GM23338 (cell line): Measurements from ENCODE around the gene COL24A1. TPM values are rescaled to one million over a fixed set of nuclear protein-coding genes. Genes with fewer than 3 reads are reported as not detected.
A peak's percentile ranks its signal among the peaks of the same experiment; 100 is the strongest.

Source experiments
- ATAC-seq: fragments of 200-7000 bp; cut with Tn5 transposase; 3 replicates; pipeline ENCODE4 v1.9.1; 2020
- DNase-seq: peaks from one replicate; pipeline ENCODE4 v3.0.0-alpha.2; 2015; ENCODE audit warnings: low spot score
- H2AFZ ChIP-seq: fragments of 200-600 bp; sonication (generic); 2 replicates; pipeline ENCODE4 v1.8.0; 2016; ENCODE audit warnings: antibody characterized with exemption, mild to moderate bottlenecking, moderate library complexity
- H3F3A ChIP-seq: fragments of 200-600 bp; sonication (generic); replicated peaks from 2 replicates; pipeline ENCODE4 v1.8.0; 2017; ENCODE audit warnings: antibody characterized with exemption, mixed run types, low read depth
- H3K27ac ChIP-seq: fragments of 200-600 bp; sonication (generic); 2 replicates; pipeline ENCODE4 v1.6.1; 2016; ENCODE audit warnings: low read depth
- H3K27me3 ChIP-seq: fragments of 200-600 bp; sonication (generic); 2 replicates; pipeline ENCODE4 v1.8.0; 2016; ENCODE audit warnings: mild to moderate bottlenecking, mixed run types, moderate library complexity; ENCODE audit not compliant: insufficient read depth
- H3K36me3 ChIP-seq: fragments of 200-600 bp; sonication (generic); 2 replicates; pipeline ENCODE4 v1.8.0; 2016; ENCODE audit warnings: mild to moderate bottlenecking; ENCODE audit not compliant: insufficient read depth
- H3K4me1 ChIP-seq: fragments of 200-600 bp; sonication (generic); 2 replicates; pipeline ENCODE4 v1.8.0; 2016; ENCODE audit warnings: mild to moderate bottlenecking, moderate library complexity; ENCODE audit not compliant: insufficient read depth
- H3K4me2 ChIP-seq: fragments of 200-600 bp; sonication (generic); 2 replicates; pipeline ENCODE4 v1.7.1; 2017; ENCODE audit warnings: mixed run types
- H3K4me3 ChIP-seq: fragments of 200-600 bp; sonication (generic); 2 replicates; pipeline ENCODE4 v1.6.1; 2016; ENCODE audit warnings: mixed run types
- H3K79me2 ChIP-seq: fragments of 200-600 bp; sonication (generic); replicated peaks from 2 replicates; pipeline ENCODE4 v1.8.0; 2017; ENCODE audit warnings: mild to moderate bottlenecking; ENCODE audit not compliant: insufficient read depth
- H3K9me2 ChIP-seq: fragments of 200-600 bp; sonication (generic); 2 replicates; pipeline ENCODE4 v1.8.0; 2017; ENCODE audit not compliant: insufficient read depth
- H4K20me1 ChIP-seq: fragments of 200-600 bp; sonication (generic); replicated peaks from 2 replicates; pipeline ENCODE4 v1.8.0; 2017; ENCODE audit warnings: mild to moderate bottlenecking; ENCODE audit not compliant: insufficient read depth
- H3K27ac Mint-ChIP-seq: 2 replicates; pipeline ENCODE4 v1.8.0; 2020; ENCODE audit warnings: inconsistent platforms, mild to moderate bottlenecking, moderate library complexity, mixed read lengths
- H3K27me3 Mint-ChIP-seq: 3 replicates; pipeline ENCODE4 v1.8.0; 2022; ENCODE audit warnings: low read depth, mild to moderate bottlenecking, moderate library complexity, mixed read lengths, inconsistent platforms; ENCODE audit not compliant: insufficient read depth, poor library complexity
- H3K36me3 Mint-ChIP-seq: 3 replicates; pipeline ENCODE4 v1.8.0; 2021; ENCODE audit warnings: low read depth, mild to moderate bottlenecking, inconsistent platforms, moderate library complexity, mixed read lengths
- H3K4me1 Mint-ChIP-seq: 3 replicates; pipeline ENCODE4 v1.8.0; 2020; ENCODE audit warnings: mild to moderate bottlenecking, inconsistent platforms, mixed read lengths
- H3K4me3 Mint-ChIP-seq: 3 replicates; pipeline ENCODE4 v1.8.0; 2021; ENCODE audit warnings: moderate library complexity, mild to moderate bottlenecking, inconsistent platforms, mixed read lengths
- H3K9me3 Mint-ChIP-seq: 3 replicates; pipeline ENCODE4 v1.8.0; 2020; ENCODE audit warnings: moderate library complexity, mild to moderate bottlenecking, inconsistent platforms, mixed read lengths
- CREB1 ChIP-seq: fragments of 250-450 bp; sonication (Bioruptor Pico); IDR thresholded peaks from 2 replicates; pipeline ENCODE4 v1.5.0; 2020; ENCODE audit warnings: low read depth, mild to moderate bottlenecking, moderate library complexity
- CTCF ChIP-seq, 2 experiments: fragments of 200-600 bp in 1 of 2; sonication (generic) in 1 of 2; conservative IDR thresholded peaks; 2 replicates each; pipeline versions ENCODE4 v1.5.1 to v1.6.1; 2016 to 2017; ENCODE audit warnings: antibody characterized with exemption in 2 of 2, low read depth in 2 of 2, mild to moderate bottlenecking in 2 of 2, moderate library complexity in 1 of 2
- ETS1 ChIP-seq: IDR thresholded peaks from 2 replicates; pipeline ENCODE4 v1.6.1; 2016; ENCODE audit warnings: antibody characterized with exemption
- EZH2 ChIP-seq: fragments of 200-600 bp; sonication (generic); IDR thresholded peaks from one replicate; pipeline ENCODE4 v1.8.0; 2017; ENCODE audit warnings: antibody characterized with exemption, mild to moderate bottlenecking, low read depth; ENCODE audit not compliant: unreplicated experiment
- EZH2phosphoT487 ChIP-seq: fragments of 200-600 bp; sonication (generic); IDR thresholded peaks from one replicate; pipeline ENCODE4 v1.8.1; 2018; ENCODE audit warnings: antibody characterized with exemption; ENCODE audit not compliant: unreplicated experiment
- JUNB ChIP-seq: IDR thresholded peaks from one replicate; pipeline ENCODE4 v1.6.1; 2016; ENCODE audit warnings: antibody characterized with exemption; ENCODE audit not compliant: unreplicated experiment
- NANOG ChIP-seq: IDR thresholded peaks from 2 replicates; pipeline ENCODE4 v1.6.1; 2016; ENCODE audit warnings: antibody characterized with exemption, borderline replicate concordance
- POLR2AphosphoS5 ChIP-seq: IDR thresholded peaks from 2 replicates; pipeline ENCODE4 v1.6.1; 2016; ENCODE audit warnings: antibody characterized with exemption, low read depth
- REST ChIP-seq: IDR thresholded peaks from one replicate; pipeline ENCODE4 v1.6.1; 2018; ENCODE audit warnings: antibody characterized with exemption; ENCODE audit not compliant: unreplicated experiment
- STAT1 ChIP-seq: IDR thresholded peaks from one replicate; pipeline ENCODE4 v1.6.1; 2016; ENCODE audit warnings: antibody characterized with exemption; ENCODE audit not compliant: unreplicated experiment
- ZNF114 ChIP-seq: fragments of 250-450 bp; sonication (Bioruptor Pico); IDR thresholded peaks from 2 replicates; pipeline ENCODE4 v1.5.0; 2020; ENCODE audit warnings: mild to moderate bottlenecking, moderate library complexity
- ZNF331 ChIP-seq: fragments of 250-450 bp; sonication (Bioruptor Pico); IDR thresholded peaks from 2 replicates; pipeline ENCODE4 v1.5.0; 2020; ENCODE audit warnings: low read depth, mild to moderate bottlenecking, moderate library complexity
- ZNF462 ChIP-seq: fragments of 250-450 bp; sonication (Bioruptor Pico); IDR thresholded peaks from 2 replicates; pipeline ENCODE4 v1.5.0; 2020; ENCODE audit warnings: mild to moderate bottlenecking, moderate library complexity
- polyA plus RNA-seq: library from polyadenylated mRNA; unstranded; fragments of >200 nt; fragmentation: Nextera tagmentation; extraction: Ambion mirVana; gene quantifications from 2 replicates; pipeline ENCODE4 v1.2.1, GENCODE V29; 2016
- total RNA-seq: library from RNA; depleted of rRNA; stranded (reverse); fragments of >200 nt; shearing (Covaris generic); gene quantifications from 2 replicates; pipeline ENCODE4 v1.2.3, GENCODE V29; 2014

COL24A1 gene
- total and polyA plus RNA-seq, 2 experiments from 2014 or later = 1.2 to 2.1 TPM

- Mint-ChIP-seq H3K27me3 (no peaks in the 10 kb centered on the region), H3K9me3 (no peaks in the 10 kb centered on the region), H3K4me3 (no peak overlapping the region), H3K27ac (peak overlapping the region; percentile 48; the same call in 1 of the 2 replicates), H3K36me3 (no peaks in the 10 kb centered on the region), H3K4me1 (no peaks in the 10 kb centered on the region)
- Histone ChIP-seq H3F3A (no peaks in the 10 kb centered on the region), H3K27me3 (no peaks in the 10 kb centered on the region), H4K20me1 (no peaks in the 10 kb centered on the region), H3K4me2 (no peak overlapping the region), H3K79me2 (no peaks in the 10 kb centered on the region), H3K27ac (no peak overlapping the region), H2AFZ (no peak overlapping the region), H3K4me1 (no peaks in the 10 kb centered on the region; the same call in 1 of the 2 replicates), H3K9me2 (no peaks in the 10 kb centered on the region), H3K4me3 (no peak overlapping the region), H3K36me3 (no peaks in the 10 kb centered on the region)
- ATAC-seq (no peak), DNase-seq (no peak)
- no peak for TF ChIP-seq ZNF462 (CRISPR knock-in tag)
- no peak for TF ChIP-seq ETS1
- TF ChIP-seq ZNF114 (CRISPR knock-in tag) = no peak
- no peak for TF ChIP-seq STAT1
- TF ChIP-seq REST = no peak
- no peak for TF ChIP-seq ZNF331 (CRISPR knock-in tag)
- TF ChIP-seq NANOG = no peak
- TF ChIP-seq POLR2AphosphoS5 = no peak
- TF ChIP-seq CREB1 (CRISPR knock-in tag) = no peak
- TF ChIP-seq EZH2phosphoT487 = no peak
- no peak for TF ChIP-seq EZH2
- no peak for TF ChIP-seq JUNB
- TF ChIP-seq CTCF (conservative IDR thresholded peaks at IDR 0.05; ENCODE audit: low read depth in 2 of 2) = no peak
Observed at GRCh38 chr1:85849660-85850059, 306.9 kb downstream of the COL24A1 start.
